SW 1271 (cell line): ENCODE data around the gene SOX12.
A peak's percentile ranks its signal among the peaks of the same experiment; 100 is the strongest.
"Not testable (repeated sequence)": the region's sequence is repeated elsewhere in the genome, so short reads cannot be mapped to it uniquely, and the experiment has no call there.

Experiments
- DNase-seq, 2 experiments: peaks; one replicate each; lab custom pipeline; 2025; lab: John Stamatoyannopoulos, UW

The SOX12 gene

GRCh38 chr20:362271-363254 is 37.2 kb downstream of the SOX12 start:
- DNase-seq: peak in 1 of 2 experiments; percentile 33

DNA sequence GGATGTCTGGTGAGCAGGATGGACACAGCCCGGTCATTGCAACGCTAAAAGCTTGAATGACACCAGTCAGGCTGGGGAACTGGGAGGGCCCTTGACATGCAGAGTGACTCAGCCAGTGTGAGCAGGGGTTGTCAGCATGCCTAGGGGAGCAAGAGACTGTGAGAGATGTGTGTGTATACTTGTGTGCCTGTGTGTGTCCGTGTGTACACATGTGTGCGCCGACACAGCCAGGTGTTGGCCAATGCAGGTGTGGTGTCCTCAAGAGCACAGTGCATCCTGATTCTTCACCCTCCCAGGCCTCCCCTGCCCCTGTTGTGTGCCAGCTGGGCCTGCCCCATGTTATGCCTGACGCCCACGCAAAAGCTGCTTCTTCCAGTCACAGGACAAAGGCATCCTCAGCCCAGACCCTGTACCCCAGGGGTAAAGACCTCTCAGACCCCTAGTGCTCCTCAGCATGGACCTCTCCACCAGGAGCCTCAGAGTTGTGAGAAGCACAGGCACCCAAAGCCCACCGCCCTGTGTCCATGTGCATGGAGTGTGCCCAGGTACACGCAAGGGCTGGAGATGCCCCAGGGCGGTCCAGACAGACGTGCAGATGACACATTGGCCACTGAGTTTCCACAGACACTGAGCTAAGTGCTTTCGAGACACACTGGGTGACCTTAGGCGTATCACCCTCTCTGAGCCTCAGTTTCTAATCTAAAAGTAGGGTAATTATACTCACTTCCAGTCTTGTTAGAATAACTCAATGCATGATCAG is 38.1 kb downstream of the SOX12 start:
- DNase-seq: no peak

DNA sequence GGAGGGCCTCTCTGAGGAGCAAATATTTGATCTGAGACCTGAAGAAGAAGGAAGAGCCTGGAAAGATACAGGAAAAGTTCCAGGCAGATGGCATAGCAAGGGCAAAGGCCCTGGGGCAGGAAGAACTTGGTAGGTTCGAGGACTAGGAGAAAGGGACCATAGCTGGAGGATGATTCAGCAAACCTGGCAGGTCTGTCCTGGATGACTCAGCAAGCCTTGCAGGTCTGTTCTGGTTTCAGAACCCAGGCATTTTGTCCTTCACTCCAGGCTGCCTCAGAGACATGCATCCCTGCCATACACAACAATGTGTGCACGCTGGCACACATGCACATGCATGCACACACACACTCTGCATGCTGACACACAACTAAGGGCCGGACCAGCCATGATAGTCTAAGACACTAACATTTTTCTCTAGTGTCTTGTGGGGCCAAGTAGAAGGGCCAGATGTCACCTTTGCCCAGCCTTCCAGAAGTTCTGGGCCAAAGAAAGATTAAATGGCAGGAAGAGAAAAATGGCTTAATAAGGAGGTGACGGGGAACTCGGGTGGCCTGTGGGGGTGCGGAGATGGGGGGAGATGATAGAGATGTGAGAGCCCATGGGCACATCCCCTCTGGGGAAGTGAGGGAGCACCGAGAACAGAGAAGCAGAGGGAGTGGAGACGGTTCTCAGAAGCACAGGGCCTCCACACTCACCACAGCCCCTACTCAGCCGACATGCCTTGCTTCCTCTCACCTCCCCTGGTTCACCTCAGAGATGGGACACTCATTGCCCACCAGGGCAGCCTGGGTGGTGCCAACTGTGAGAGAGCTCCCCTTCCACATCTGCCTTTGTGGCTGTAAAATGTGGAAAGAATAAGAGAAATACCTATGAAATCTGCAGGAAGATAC is 39.8 kb downstream of the SOX12 start:
- peak in 1 of 2 experiments; percentile 32 for DNase-seq

- DNase-seq: no peak
Observed at GRCh38 chr20:366041-366718, 40.8 kb downstream of the SOX12 start.

DNA sequence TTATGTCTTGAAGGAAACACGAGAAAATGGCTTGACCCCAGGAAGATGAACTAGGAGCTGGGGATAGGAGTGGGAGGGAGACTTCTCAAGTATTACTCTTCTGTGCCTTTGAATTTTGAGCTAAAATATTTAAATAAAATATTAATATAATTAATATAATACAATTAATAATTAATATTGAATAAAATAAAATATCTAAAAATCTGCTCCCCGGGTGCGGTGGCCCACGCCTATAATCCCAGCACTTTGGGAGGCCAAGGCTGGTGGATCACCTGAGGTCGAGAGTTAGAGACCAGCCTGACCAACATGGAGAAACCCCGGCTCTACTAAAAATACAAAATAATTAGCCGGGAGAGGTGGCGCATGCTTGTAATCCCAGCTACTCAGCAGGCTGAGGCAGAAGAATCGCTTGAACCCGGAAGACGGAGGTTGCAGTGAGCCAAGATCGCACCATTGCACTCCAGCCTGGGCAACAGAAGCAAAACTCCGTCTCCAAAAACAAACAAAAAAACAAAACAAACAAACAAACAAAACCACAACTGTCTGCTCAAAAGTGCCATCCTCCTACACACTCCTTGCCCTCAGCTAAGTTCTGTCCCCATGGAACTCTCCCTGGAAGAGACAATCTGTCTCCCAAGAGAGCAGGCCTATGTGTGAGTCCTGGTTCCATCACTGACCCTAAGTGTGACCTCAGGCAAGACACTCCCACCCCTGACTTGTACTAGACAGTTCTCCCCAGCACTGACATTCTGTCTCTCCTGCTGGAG is 41.5 kb downstream of the SOX12 start:
- DNase-seq: no peak

- DNase-seq: no peak
Observed at GRCh38 chr20:367486-367887, 42.1 kb downstream of the SOX12 start.

GRCh38 chr20:368915-369314 is 43.6 kb downstream of the SOX12 start:
- DNase-seq: no peak

DNA sequence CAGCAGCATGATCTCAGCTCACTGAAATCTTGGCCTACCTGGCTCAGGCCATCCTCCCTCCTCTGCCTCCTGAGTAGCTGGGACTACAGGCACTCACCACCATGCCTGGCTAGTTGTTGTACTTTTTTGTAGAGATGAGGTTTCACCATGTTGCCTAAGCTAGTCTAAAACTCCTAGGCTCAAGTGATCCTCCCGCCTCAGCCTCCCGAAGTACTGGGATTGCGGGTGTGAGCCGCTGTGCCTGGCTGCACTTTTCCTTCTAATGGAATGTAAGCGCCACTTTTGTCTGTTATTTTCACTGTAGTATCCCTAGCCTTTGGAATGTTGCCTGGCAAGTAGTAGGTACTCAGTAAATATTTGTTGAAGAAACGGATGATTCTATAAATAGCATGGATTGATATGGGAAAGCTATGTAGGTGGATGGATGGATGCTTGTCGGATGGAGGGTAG is 44.8 kb downstream of the SOX12 start:
- DNase-seq: no peak

- DNase-seq: no peak
Observed at GRCh38 chr20:370977-371754, 45.8 kb downstream of the SOX12 start.

GRCh38 chr20:371755-372542 is 46.6 kb downstream of the SOX12 start:
- peak in 1 of 2 experiments; percentile 26 for DNase-seq

- not testable (repeated sequence) for DNase-seq
Observed at GRCh38 chr20:372543-373082, 47.3 kb downstream of the SOX12 start.

GRCh38 chr20:373171-373890 is 48.0 kb downstream of the SOX12 start:
- peak in 1 of 2 experiments; percentile 32 for DNase-seq

DNA sequence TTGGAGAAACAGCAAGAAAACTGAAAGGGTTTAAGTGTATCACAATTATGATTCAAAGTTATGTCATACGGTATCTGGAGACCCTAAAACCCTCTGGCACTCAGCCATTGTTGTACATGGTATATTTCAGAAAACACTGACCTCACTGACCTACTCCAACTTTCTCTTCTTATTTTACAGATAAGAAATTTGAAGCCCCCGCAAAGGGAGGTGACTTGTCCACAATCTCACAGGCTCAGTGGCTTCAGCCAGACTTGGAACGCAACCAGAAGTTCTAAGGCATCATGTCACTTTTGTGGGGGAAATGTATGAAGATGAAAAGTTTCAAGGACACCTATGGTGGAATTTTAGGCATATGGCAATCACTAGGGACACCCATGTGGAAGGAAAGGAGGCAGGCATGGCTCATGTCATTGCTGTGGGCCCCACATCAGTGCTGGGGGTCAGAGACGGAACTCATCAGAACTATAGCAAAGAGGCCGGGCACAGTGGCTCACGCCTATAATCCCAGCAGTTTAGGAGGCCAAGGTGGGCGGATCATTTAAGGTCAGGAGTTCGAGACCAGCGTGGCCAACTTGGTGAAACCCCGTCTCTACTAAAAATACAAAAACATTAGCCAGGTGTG is 50.0 kb downstream of the SOX12 start:
- no peak for DNase-seq

- no peak for DNase-seq
Observed at GRCh38 chr20:376089-376488, 50.7 kb downstream of the SOX12 start.

DNA sequence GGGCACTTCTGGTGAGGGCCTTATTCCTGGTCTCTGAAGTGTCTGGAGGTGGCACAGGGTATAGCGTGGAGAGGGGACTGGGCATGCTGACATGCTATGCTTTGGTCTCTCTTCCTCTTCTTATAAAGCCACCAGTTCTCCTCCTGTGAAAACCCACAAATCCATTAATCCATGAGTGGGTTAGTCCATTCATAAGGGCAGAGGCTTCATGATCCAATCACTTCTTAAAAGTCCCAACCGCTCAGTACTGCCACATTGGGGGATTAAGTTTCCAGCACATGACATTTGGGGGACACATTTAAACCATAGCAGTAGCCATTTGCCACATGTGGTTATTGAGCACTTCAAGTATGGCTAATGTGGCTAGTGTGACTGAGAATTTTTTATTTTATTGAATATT is 51.4 kb downstream of the SOX12 start:
- DNase-seq: no peak

GRCh38 chr20:377578-377977 is 52.2 kb downstream of the SOX12 start:
- not testable (repeated sequence) for DNase-seq

GRCh38 chr20:378961-379336 is 53.6 kb downstream of the SOX12 start:
- no peak for DNase-seq
